Right renal pelvis (tissue), 4 donors: ENCODE results near the gene DCAF6. TPM values are rescaled to one million over a fixed set of nuclear protein-coding genes. Genes with fewer than 3 reads are reported as not detected.

Source experiments
- DNase-seq, 4 donors: peaks; one replicate each; pipeline ENCODE4 v3.0.0-alpha.2; 2013; ENCODE audit warnings: low read depth in 4 of 4, low spot score in 3 of 4, missing footprints in 1 of 4
- polyA plus RNA-seq, 4 donors: library from polyadenylated mRNA; unstranded; fragments of 120-200 nt; gene quantifications; one replicate each; pipeline ENCODE4 v1.2.1, GENCODE V29; 2013; ENCODE audit not compliant: insufficient read length in 4 of 4

Gene DCAF6
- polyA plus RNA-seq, 4 donors = 78.6 to 82.7 (median 80.4) TPM

- peak; percentile 23 to 43 (median 33) for DNase-seq
These were observed 145.8 kb downstream of the DCAF6 start for GRCh38 chr1:168082008-168082876.

- DNase-seq = no peak
These were observed 147.2 kb downstream of the DCAF6 start for GRCh38 chr1:168083456-168084325.

GRCh38 chr1:168084396-168085231 is 148.1 kb downstream of the DCAF6 start:
- peak in 1 of 4 donors; percentile 34 for DNase-seq

DNA sequence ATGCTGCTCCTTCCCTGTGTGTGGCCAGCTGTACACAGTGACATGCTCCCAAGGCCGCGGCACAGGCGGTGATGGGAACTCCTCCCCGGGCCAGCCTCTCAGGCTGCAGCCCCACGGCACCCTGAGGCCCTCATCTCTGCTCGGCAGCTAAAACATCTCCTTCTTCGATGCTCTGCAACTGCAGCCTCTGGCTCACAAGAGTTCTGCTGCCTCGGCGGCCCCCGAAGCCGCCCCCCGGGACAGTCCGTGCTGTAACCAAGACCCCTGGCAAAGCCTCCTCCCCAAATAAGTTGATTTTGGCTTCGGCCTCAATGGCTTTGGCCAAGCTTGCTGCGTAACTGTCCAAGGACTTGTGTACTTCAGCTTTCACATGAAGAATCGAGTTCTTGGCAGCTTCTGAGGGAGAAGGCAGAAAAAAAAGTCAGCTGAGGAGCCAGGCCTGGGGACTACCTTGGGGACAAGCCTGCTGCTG is 149.0 kb downstream of the DCAF6 start:
- DNase-seq = no peak

DNA sequence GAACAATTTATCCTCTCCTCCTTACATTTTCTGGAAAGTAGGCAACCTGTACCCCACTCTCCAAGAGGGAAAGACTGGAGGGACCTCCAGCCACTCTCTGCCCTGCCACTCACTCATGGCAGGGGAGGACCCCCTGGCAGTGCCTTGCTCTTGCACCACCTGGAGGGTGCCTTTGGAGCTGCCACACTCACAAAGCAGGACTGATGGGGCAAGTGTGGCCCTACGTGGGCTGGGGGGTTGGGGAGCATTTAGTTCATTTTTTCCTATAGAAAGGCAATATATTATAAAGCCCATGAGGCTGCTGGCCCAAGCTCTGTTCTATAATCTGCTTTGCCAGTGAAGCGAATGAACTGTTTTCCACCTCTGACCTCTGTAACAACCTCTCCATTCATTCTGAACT is 150.0 kb downstream of the DCAF6 start:
- DNase-seq = no peak

GRCh38 chr1:168087696-168088095 is 151.2 kb downstream of the DCAF6 start:
- DNase-seq = no peak

- no peak for DNase-seq
These were observed 152.2 kb downstream of the DCAF6 start for GRCh38 chr1:168088511-168089325.

DNA sequence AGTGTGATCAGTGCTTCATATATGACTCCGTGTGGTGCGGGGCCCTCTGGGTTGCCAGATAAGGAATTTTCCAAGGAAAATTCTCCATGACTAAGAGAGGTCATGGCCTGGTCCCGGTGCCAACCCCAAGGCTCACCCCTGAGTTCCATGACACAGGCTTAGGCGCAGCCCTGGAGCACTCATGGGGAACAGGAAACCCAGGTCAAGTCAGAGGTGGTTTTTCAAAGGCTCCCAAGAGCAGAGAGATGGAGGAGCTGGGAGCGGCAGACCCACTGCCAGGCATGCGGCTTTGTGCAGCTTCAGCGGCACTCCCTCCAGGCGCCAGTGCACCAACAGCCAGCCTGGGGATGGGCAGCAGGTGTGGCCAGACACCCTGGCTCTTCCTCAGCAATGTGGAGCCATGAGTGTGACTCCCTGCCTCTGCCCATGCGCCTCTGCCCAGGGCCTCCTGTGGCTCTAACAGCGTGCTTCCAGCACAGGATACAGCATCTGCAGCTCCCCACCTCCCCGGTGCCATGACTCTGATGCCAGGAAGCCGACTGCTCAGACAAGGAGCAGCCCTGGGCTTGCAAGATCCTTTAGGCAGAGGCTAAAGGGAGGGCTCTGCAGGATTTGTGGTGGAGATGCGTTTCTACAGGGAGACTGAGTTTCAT is 153.0 kb downstream of the DCAF6 start:
- DNase-seq = no peak

GRCh38 chr1:168089979-168090337 is 153.5 kb downstream of the DCAF6 start:
- DNase-seq = no peak

GRCh38 chr1:168090395-168090794 is 153.9 kb downstream of the DCAF6 start:
- no peak for DNase-seq

GRCh38 chr1:168091063-168091462 is 154.6 kb downstream of the DCAF6 start:
- no peak for DNase-seq

DNA sequence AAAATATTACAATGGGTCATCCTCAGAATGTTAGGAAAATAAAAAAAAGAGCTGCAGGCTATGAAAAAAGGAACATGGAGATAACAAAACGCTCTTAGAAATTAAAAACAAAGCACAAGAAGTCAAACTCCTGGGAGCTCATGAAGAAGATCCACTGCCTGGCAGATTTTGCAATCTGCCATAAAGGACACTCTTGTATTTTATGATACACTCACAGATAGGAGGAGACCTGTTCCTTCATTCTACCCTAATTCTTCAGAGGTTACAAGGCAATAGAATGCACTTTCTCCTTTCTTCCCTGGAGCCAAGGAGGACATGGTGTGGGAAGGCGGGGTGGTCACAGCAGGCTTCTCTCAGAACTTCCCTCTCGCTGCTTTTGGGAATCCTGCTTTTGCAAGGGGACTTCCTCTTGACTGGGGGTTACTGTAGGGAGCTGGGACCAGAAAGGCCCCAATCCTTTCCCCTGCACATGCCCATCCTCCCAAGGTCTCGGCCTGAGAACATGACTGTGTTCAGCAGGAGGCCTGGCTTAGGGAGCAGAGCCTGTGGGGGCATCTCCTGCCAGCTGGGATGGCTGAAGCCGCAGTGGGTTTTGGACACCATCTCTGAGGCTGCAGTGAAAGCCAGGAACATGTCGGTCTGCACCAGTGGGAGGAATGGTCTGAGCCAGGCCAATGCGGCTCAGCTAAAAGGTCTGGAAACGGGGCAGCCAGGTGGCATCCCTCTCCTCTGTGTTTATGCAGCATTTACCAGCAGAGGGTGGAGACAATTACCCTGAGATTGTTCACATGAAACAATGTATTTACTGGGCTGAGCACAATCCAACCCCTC is 155.5 kb downstream of the DCAF6 start:
- DNase-seq = no peak

- DNase-seq = no peak
These were observed 156.3 kb downstream of the DCAF6 start for GRCh38 chr1:168092566-168093355.

DNA sequence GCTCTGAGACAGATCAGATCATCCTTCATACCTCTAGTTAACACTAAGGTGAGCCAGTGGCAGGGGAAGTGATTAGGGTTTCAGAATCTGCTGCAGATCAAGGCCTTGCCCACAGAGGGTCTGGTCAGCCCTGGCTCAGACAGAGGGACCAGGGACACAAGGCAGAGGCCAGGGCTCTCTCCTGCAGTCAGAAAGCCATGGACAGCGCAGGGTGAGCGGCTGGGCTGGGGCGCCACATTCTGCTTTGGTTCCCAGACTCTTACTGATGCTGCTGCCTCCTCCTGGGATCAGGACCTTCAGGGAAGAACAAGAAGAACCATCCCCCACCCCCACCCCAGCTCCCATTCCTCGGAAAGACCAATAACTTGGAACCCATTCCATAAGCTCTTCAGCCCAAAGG is 157.1 kb downstream of the DCAF6 start:
- DNase-seq = no peak

DNA sequence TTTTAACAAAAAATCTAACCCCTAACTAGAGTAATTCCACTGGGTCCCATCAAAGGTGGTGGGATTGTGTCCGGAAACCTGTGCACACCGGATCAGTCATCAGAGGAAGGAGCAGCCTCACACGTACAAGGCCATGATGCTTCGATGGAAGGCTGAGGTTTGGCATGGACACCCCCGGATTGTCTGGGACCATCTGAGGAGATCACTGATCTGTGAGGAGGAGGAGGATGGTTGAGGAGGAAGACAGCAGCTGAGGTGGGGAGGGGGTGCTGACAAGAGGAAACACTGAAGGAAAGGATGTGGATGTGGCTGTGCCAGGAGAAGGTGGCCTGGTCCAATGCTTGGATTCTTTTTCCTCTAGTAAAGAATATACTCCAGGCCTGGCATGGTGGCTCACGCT is 159.0 kb downstream of the DCAF6 start:
- DNase-seq = no peak

GRCh38 chr1:168096296-168097165 is 160.0 kb downstream of the DCAF6 start:
- no peak for DNase-seq
